H9 (cell line): Measurements from ENCODE around the gene VTN. TPM values are rescaled to one million over a fixed set of nuclear protein-coding genes. Genes with fewer than 3 reads are reported as not detected.

Experiments
- DNase-seq: peaks from one replicate; pipeline ENCODE4 v3.0.0-alpha.2; 2017
- H2AFZ ChIP-seq: one replicate; pipeline ENCODE4 v1.6.1; 2013; ENCODE audit warnings: mild to moderate bottlenecking, low read length, control low read depth, moderate library complexity
- H2AK5ac ChIP-seq: 2 replicates; pipeline ENCODE4 v1.6.1; 2013; ENCODE audit warnings: low read length, control low read depth, mixed read lengths; ENCODE audit not compliant: insufficient read length
- H2BK120ac ChIP-seq: one replicate; pipeline ENCODE4 v1.6.1; 2013; ENCODE audit warnings: low read depth, mild to moderate bottlenecking, low read length, control low read depth, inconsistent platforms; ENCODE audit not compliant: poor library complexity, severe bottlenecking
- H2BK12ac ChIP-seq: 2 replicates; pipeline ENCODE4 v1.6.1; 2013; ENCODE audit warnings: low read length, control low read depth, mixed read lengths, low read depth; ENCODE audit not compliant: insufficient read length
- H2BK15ac ChIP-seq: 2 replicates; pipeline ENCODE4 v1.6.1; 2013; ENCODE audit warnings: low read depth, low read length, control low read depth
- H2BK20ac ChIP-seq: one replicate; pipeline ENCODE4 v1.6.1; 2013; ENCODE audit warnings: low read depth, mild to moderate bottlenecking, low read length, control low read depth, inconsistent platforms; ENCODE audit not compliant: poor library complexity, severe bottlenecking
- H2BK5ac ChIP-seq: 2 replicates; pipeline ENCODE4 v1.6.1; 2013; ENCODE audit warnings: low read length, control low read depth, mixed read lengths; ENCODE audit not compliant: insufficient read length
- H3K14ac ChIP-seq: 2 replicates; pipeline ENCODE4 v1.6.1; 2013; ENCODE audit warnings: low read length, control low read depth; ENCODE audit not compliant: insufficient read depth
- H3K18ac ChIP-seq: 2 replicates; pipeline ENCODE4 v1.6.1; 2013; ENCODE audit warnings: low read depth, mild to moderate bottlenecking, mixed read lengths, low read length, control low read depth; ENCODE audit not compliant: insufficient read length
- H3K23ac ChIP-seq: 2 replicates; pipeline ENCODE4 v1.6.1; 2013; ENCODE audit warnings: low read length, control low read depth, mixed read lengths, low read depth; ENCODE audit not compliant: insufficient read length
- H3K23me2 ChIP-seq: 2 replicates; pipeline ENCODE4 v1.6.1; 2013; ENCODE audit warnings: low read depth, mild to moderate bottlenecking, mixed read lengths, low read length, control low read depth; ENCODE audit not compliant: insufficient read length, poor library complexity, severe bottlenecking
- H3K27ac ChIP-seq: 2 replicates; pipeline ENCODE4 v1.5.1; 2013; ENCODE audit warnings: low read length, control low read depth, mixed read lengths, low read depth; ENCODE audit not compliant: insufficient read length
- H3K27me3 ChIP-seq: 2 replicates; pipeline ENCODE4 v1.6.1; 2013; ENCODE audit warnings: low read length, control low read depth, inconsistent platforms; ENCODE audit not compliant: insufficient read depth
- H3K4ac ChIP-seq: 2 replicates; pipeline ENCODE4 v1.6.1; 2013; ENCODE audit warnings: low read depth, mild to moderate bottlenecking, control low read depth, inconsistent platforms, low read length, moderate library complexity
- H3K4me1 ChIP-seq: 2 replicates; pipeline ENCODE4 v1.6.1; 2013; ENCODE audit warnings: low read length, control low read depth, inconsistent platforms; ENCODE audit not compliant: insufficient read depth
- H3K4me2 ChIP-seq: 2 replicates; pipeline ENCODE4 v1.6.1; 2013; ENCODE audit warnings: low read length, control low read depth, mixed read lengths; ENCODE audit not compliant: insufficient read length, insufficient read depth
- H3K56ac ChIP-seq: 2 replicates; pipeline ENCODE4 v1.6.1; 2013; ENCODE audit warnings: low read depth, mild to moderate bottlenecking, mixed read lengths, low read length, control low read depth; ENCODE audit not compliant: insufficient read length
- H3K79me1 ChIP-seq: 2 replicates; pipeline ENCODE4 v1.6.1; 2013; ENCODE audit warnings: low read depth, mild to moderate bottlenecking, moderate library complexity, low read length, control low read depth, inconsistent platforms; ENCODE audit not compliant: insufficient read depth, poor library complexity, severe bottlenecking
- H3K79me2 ChIP-seq: 2 replicates; pipeline ENCODE4 v1.6.1; 2013; ENCODE audit warnings: low read length, control low read depth, inconsistent platforms; ENCODE audit not compliant: insufficient read depth
- H3K9ac ChIP-seq: 2 replicates; pipeline ENCODE4 v1.6.1; 2013; ENCODE audit warnings: low read length, control low read depth, mixed read lengths; ENCODE audit not compliant: insufficient read length; ENCODE audit errors: extremely low read depth
- H3K9me3 ChIP-seq: one replicate; pipeline ENCODE4 v1.6.1; 2013; ENCODE audit warnings: low read depth, low read length, inconsistent platforms; ENCODE audit not compliant: control insufficient read depth
- H3T11ph ChIP-seq: one replicate; pipeline ENCODE4 v1.6.1; 2013; ENCODE audit warnings: mild to moderate bottlenecking, low read length, control low read depth, inconsistent platforms
- H4K20me1 ChIP-seq: one replicate; pipeline ENCODE4 v1.6.1; 2013; ENCODE audit not compliant: control insufficient read depth, insufficient read length, insufficient read depth
- H4K5ac ChIP-seq: 2 replicates; pipeline ENCODE4 v1.6.1; 2013; ENCODE audit warnings: low read depth, mild to moderate bottlenecking, mixed read lengths, low read length, control low read depth; ENCODE audit not compliant: insufficient read length
- H4K8ac ChIP-seq: replicated peaks from 2 replicates; pipeline ENCODE4 v1.6.1; 2013; ENCODE audit warnings: low read length, control low read depth, mixed read lengths, low read depth; ENCODE audit not compliant: insufficient read length
- H4K91ac ChIP-seq: 2 replicates; pipeline ENCODE4 v1.6.1; 2013; ENCODE audit warnings: low read depth, mild to moderate bottlenecking, moderate library complexity, mixed read lengths, low read length, control low read depth; ENCODE audit not compliant: insufficient read length
- H3K27ac Mint-ChIP-seq, 3 experiments: 2 replicates in 2 of 3; 3 replicates in 1 of 3; pipeline ENCODE4 v1.8.0; 2020 to 2021; ENCODE audit warnings: mixed read lengths in 3 of 3, mild to moderate bottlenecking in 1 of 3, moderate library complexity in 1 of 3
- H3K27me3 Mint-ChIP-seq: 2 replicates; pipeline ENCODE4 v1.8.0; 2021; ENCODE audit warnings: low read depth, mild to moderate bottlenecking, moderate library complexity, mixed read lengths
- H3K36me3 Mint-ChIP-seq, 3 experiments: 2 replicates in 2 of 3; 3 replicates in 1 of 3; pipeline ENCODE4 v1.8.0; 2020 to 2021; ENCODE audit warnings: low read depth in 3 of 3, mixed read lengths in 3 of 3; ENCODE audit not compliant: insufficient read depth in 1 of 3
- H3K4me1 Mint-ChIP-seq, 2 experiments: 2 replicates each; pipeline ENCODE4 v1.8.0; 2020; ENCODE audit warnings: mixed read lengths in 2 of 2
- H3K4me3 Mint-ChIP-seq, 2 experiments: 2 replicates in 1 of 2; 3 replicates in 1 of 2; pipeline ENCODE4 v1.8.0; 2020 to 2021; ENCODE audit warnings: mild to moderate bottlenecking in 2 of 2, mixed read lengths in 2 of 2, moderate library complexity in 1 of 2
- H3K9me3 Mint-ChIP-seq, 2 experiments: 2 replicates in 1 of 2; 3 replicates in 1 of 2; pipeline ENCODE4 v1.8.0; 2020; ENCODE audit warnings: mild to moderate bottlenecking in 2 of 2, mixed read lengths in 2 of 2, moderate library complexity in 1 of 2
- CTCF ChIP-seq: fragments of 200-600 bp; sonication (generic); conservative IDR thresholded peaks from 3 replicates; pipeline ENCODE4 v1.8.0; 2021; ENCODE audit warnings: antibody characterized with exemption, mild to moderate bottlenecking
- WGBS: extraction: QIAGEN DNeasy Blood & Tissue Kit; methylation state at CpG from one replicate; pipeline ENCODE4 v1.1.7; 2013; ENCODE audit warnings: missing lambda C conversion rate, low lambda C conversion rate, mixed read lengths; ENCODE audit not compliant: insufficient read length; ENCODE audit errors: extremely low coverage; 5-methylcytosine and 5-hydroxymethylcytosine counted together
- total RNA-seq: library from RNA; stranded (reverse); gene quantifications from 2 replicates; pipeline ENCODE4 v1.2.1, GENCODE V29; 2021

Gene VTN
- total RNA-seq, 1 experiment from 2014 or later: not detected

- Histone ChIP-seq H3K27ac (no peak overlapping the region), H3K56ac (no peak overlapping the region), H3K9ac (no peak overlapping the region), H2BK12ac (no peak overlapping the region), H3K4ac (no peak overlapping the region), H3K23ac (no peak overlapping the region), H3K14ac (no peak overlapping the region), H4K5ac (no peak overlapping the region), H3K18ac (no peak overlapping the region), H3K4me1 (no peaks in the 10 kb centered on the region), H3T11ph (no peak overlapping the region), H3K79me2 (no peaks in the 10 kb centered on the region), H4K8ac (no peak overlapping the region), H2BK120ac (no peak overlapping the region), H3K4me2 (no peak overlapping the region), H2BK5ac (no peak overlapping the region), H3K9me3 (no peaks in the 10 kb centered on the region), H3K79me1 (no peaks in the 10 kb centered on the region), H2BK15ac (no peak overlapping the region), H4K20me1 (no peaks in the 10 kb centered on the region), H4K91ac (no peak overlapping the region), H3K23me2 (no peaks in the 10 kb centered on the region), H3K27me3 (no peaks in the 10 kb centered on the region), H2AK5ac (no peak overlapping the region), H2AFZ (no peak overlapping the region), H2BK20ac (no peak overlapping the region)
- Mint-ChIP-seq H3K27ac (peak overlapping the region in 2 of 3 experiments; percentile 42 to 76; a peak in 2 of 7 replicates), H3K9me3 (no peaks in the 10 kb centered on the region), H3K36me3 (peaks cover 22 to 88% (median 68%) of the 10 kb centered on the region in 3 experiments; a peak in 6 of 7 replicates), H3K4me1 (peaks cover 16 to 17% of the 10 kb centered on the region in 2 experiments), H3K27me3 (no peaks in the 10 kb centered on the region), H3K4me3 (no peak overlapping the region; a peak in 1 of 5 replicates)
- peak; percentile 39 for DNase-seq
- no peak for TF ChIP-seq CTCF
- WGBS: no CpG with 5 or more reads among the region's 8 CpGs
Observed at GRCh38 chr17:28347261-28347891, 22.7 kb downstream of the VTN start.
